OCI-LY1 (cell line): ENCODE measurements around the gene NOX5.

Experiments used
- CTCF ChIP-seq: fragments of 200-600 bp; sonication (generic), shearing (Covaris generic); IDR thresholded peaks from 2 replicates; pipeline ENCODE4 v1.5.1; 2017; ENCODE audit warnings: mild to moderate bottlenecking, antibody characterized with exemption, low read length, moderate library complexity, mixed read lengths
- EZH2 ChIP-seq: fragments of 200-600 bp; sonication (generic), shearing (Covaris generic); IDR thresholded peaks from 2 replicates; pipeline ENCODE4 v1.8.0; 2017; ENCODE audit warnings: borderline replicate concordance, mixed run types, mild to moderate bottlenecking, antibody characterized with exemption, low read length, moderate library complexity, mixed read lengths

DNA sequence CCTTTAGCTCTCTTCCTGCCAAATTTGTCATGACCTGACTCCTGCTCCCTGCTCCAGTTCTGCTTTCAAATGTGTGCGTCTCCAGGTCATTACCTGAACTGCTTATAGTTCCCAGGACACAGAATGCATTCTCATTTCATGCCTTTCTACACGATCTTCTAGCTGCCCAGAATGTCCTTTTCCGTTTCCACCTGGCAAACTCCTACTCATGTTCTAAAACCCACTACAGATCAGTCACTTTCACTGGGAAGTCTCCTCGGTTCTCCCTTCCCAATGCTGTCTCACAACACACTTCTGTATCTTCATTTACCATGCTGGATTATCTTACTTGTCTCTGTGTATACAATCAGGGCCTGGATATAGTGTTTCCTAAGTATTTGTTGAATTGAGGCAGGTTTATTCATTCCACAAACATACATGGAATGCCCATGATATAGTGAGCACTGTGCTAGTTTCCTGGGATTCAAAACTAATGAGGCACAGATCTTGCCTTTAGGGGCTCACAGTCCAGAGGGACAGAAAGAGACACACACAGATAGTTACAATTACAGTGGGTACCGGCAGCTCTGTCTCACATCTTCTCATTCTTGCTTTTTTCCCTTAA, 1.6 kb upstream of the NOX5 start:
- TF ChIP-seq CTCF (no peak), EZH2 (no peak)
